MCF 10A (cell line): ENCODE results near the gene LORICRIN. TPM values are rescaled to one million over a fixed set of nuclear protein-coding genes. Genes with fewer than 3 reads are reported as not detected.

Experiments
- BruUV-seq: library from RNA; stranded (reverse); fragments of 400-500 nt; replicated peaks from 2 replicates; lab custom pipeline; 2021; lab: Mats Ljungman, UMichigan
- CTCF ChIA-PET: fragments of 300-600 bp; sonication (Branson Sonifier 250); formaldehyde crosslinking; extraction: SDS; loops from one replicate; lab custom pipeline; 2021; ENCODE audit warnings: antibody characterized with exemption, inconsistent platforms; lab: Yijun Ruan, JAX
- POLR2A ChIA-PET: fragments of 300-600, 350-650 bp; sonication (Branson Sonifier 250); formaldehyde crosslinking; extraction: SDS; loops from one replicate; lab custom pipeline; 2020; ENCODE audit warnings: antibody characterized with exemption, inconsistent platforms; lab: Yijun Ruan, JAX
- DNase-seq: peaks from one replicate; pipeline ENCODE4 v3.0.0-alpha.2; 2018; ENCODE audit not compliant: unreplicated experiment
- H3K27ac Mint-ChIP-seq: one replicate; pipeline ENCODE4 v1.8.0; 2022; ENCODE audit warnings: mild to moderate bottlenecking, low read depth, mixed read lengths; ENCODE audit not compliant: unreplicated experiment
- H3K27me3 Mint-ChIP-seq: one replicate; pipeline ENCODE4 v1.8.0; 2022; ENCODE audit warnings: mixed read lengths; ENCODE audit not compliant: insufficient read depth, unreplicated experiment
- H3K36me3 Mint-ChIP-seq: one replicate; pipeline ENCODE4 v1.8.0; 2022; ENCODE audit warnings: mild to moderate bottlenecking, moderate library complexity, mixed read lengths; ENCODE audit not compliant: insufficient read depth, unreplicated experiment
- H3K4me1 Mint-ChIP-seq: one replicate; pipeline ENCODE4 v1.8.0; 2022; ENCODE audit warnings: mixed read lengths; ENCODE audit not compliant: insufficient read depth, unreplicated experiment
- H3K4me3 Mint-ChIP-seq: one replicate; pipeline ENCODE4 v1.8.0; 2022; ENCODE audit warnings: mild to moderate bottlenecking, moderate library complexity, mixed read lengths; ENCODE audit not compliant: unreplicated experiment
- H3K9me3 Mint-ChIP-seq: one replicate; pipeline ENCODE4 v1.8.0; 2022; ENCODE audit warnings: mixed read lengths; ENCODE audit not compliant: unreplicated experiment
- intact Hi-C: fragments of 100-400 bp; cut with micrococcal nuclease; formaldehyde crosslinking; loops from 2 replicates; pipeline ENCODE4 v1.14.1; 2022
- total RNA-seq: library from RNA; stranded (reverse); gene quantifications from 2 replicates; pipeline ENCODE4 v1.2.3, GENCODE V29; 2022
- TF ChIP-seq, protein P1 (sequence below): fragments of 200-600 bp; IDR thresholded peaks from one replicate; pipeline ENCODE4 v1.8.0; 2022; ENCODE audit warnings: antibody characterized with exemption, mild to moderate bottlenecking; ENCODE audit not compliant: unreplicated experiment

LORICRIN gene
- total RNA-seq, 1 experiment from 2014 or later: not detected

- TF ChIP-seq, protein P1, sequence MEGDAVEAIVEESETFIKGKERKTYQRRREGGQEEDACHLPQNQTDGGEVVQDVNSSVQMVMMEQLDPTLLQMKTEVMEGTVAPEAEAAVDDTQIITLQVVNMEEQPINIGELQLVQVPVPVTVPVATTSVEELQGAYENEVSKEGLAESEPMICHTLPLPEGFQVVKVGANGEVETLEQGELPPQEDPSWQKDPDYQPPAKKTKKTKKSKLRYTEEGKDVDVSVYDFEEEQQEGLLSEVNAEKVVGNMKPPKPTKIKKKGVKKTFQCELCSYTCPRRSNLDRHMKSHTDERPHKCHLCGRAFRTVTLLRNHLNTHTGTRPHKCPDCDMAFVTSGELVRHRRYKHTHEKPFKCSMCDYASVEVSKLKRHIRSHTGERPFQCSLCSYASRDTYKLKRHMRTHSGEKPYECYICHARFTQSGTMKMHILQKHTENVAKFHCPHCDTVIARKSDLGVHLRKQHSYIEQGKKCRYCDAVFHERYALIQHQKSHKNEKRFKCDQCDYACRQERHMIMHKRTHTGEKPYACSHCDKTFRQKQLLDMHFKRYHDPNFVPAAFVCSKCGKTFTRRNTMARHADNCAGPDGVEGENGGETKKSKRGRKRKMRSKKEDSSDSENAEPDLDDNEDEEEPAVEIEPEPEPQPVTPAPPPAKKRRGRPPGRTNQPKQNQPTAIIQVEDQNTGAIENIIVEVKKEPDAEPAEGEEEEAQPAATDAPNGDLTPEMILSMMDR: no peak
- CTCF ChIA-PET: interaction anchor here (0.7 to 1.6 kb wide), 4 partner anchors 16 to 108 kb away, joined by 3 to 6 read pairs (median 3); no protein-coding TSS in a partner anchor
- H3K4me3 Mint-ChIP-seq: no peak overlapping the region
- intact Hi-C loops: no loop called here
- no TSS peak for BruUV-seq
- peaks cover 14% of the 10 kb centered on the region for H3K9me3 Mint-ChIP-seq
- H3K27me3 Mint-ChIP-seq: peaks cover 45% of the 10 kb centered on the region
- DNase-seq: no peak
- no peaks in the 10 kb centered on the region for H3K36me3 Mint-ChIP-seq
- no peak overlapping the region for H3K27ac Mint-ChIP-seq
- no peaks in the 10 kb centered on the region for H3K4me1 Mint-ChIP-seq
- POLR2A ChIA-PET: no interaction called here
Observed at GRCh38 chr1:153246018-153246417, 13.5 kb upstream of the LORICRIN start.

DNA sequence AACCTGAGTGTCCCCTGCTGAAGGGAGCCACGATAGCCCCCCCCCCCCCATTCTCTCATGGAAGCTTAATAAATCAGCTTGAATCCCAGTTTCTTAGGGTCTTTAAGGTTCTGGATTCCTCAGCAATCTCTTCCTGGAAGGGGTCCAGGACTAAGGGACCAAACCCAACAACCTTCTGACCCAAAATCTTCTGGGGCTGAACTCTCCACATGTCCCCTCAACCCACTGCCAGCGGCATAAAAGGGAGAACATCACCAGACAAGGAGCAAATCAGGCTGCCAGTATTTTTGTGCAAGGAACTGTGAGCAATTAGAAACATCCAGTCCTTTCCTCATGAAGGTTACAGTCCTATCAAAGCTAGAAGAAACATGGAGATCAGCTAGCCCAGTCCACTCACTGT lies 12.7 kb upstream of the LORICRIN start:
- Mint-ChIP-seq H3K36me3 (no peaks in the 10 kb centered on the region), H3K27ac (no peak overlapping the region), H3K9me3 (peaks cover 14% of the 10 kb centered on the region), H3K4me1 (no peaks in the 10 kb centered on the region), H3K27me3 (peaks cover 52% of the 10 kb centered on the region), H3K4me3 (no peak overlapping the region)
- CTCF ChIA-PET: interaction anchor here (0.6 to 1.6 kb wide), 4 partner anchors 25 to 389 kb away, joined by 3 to 6 read pairs (median 3); no protein-coding TSS in a partner anchor
- intact Hi-C loops: no loop called here
- no peak for DNase-seq
- BruUV-seq: no TSS peak
- TF ChIP-seq, protein P1: no peak
- POLR2A ChIA-PET: interaction anchor here (0.6 to 0.9 kb wide), 2 partner anchors 9 to 444 kb away, joined by 3 read pairs; no protein-coding TSS in a partner anchor

DNA sequence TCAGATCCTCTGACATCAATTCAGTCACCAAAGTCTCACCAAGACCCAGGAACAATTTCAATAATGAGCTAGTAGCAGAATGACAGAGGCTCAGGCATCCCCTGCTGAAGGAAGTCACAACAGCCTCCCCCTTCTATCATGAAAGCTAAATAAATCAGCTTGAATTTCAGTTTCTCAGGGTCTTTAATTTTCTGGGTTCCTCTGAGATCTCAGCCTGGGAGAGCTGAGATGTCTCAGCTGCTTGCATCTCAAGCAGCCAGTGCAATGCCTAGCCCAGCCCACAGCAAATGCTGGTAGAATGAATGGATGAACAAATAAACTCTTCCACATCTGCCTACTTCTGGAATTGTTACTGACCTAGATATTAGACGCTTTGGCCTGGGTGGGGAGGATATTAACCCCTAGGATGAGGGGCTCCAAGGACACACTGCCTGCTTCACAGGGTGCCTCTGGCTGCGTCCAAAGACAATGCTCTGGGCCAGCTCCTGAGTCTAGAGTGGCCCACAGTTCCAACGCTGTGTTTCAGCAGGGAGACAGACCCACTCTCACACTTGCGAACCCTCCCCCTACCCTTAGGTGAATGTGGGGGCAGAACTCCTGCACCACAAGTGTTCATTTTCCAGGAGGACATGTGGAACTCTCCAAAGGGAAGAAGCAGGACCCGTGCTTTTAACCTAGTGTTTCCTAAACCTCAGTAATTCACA lies 11.2 kb upstream of the LORICRIN start:
- Mint-ChIP-seq H3K9me3 (peaks cover 14% of the 10 kb centered on the region), H3K4me3 (no peak overlapping the region), H3K4me1 (no peaks in the 10 kb centered on the region), H3K27me3 (peaks cover 62% of the 10 kb centered on the region), H3K36me3 (no peaks in the 10 kb centered on the region), H3K27ac (no peak overlapping the region)
- no peak for DNase-seq
- TF ChIP-seq, protein P1: no peak
- BruUV-seq: no TSS peak
- CTCF ChIA-PET: interaction anchor here (0.6 to 1.2 kb wide), 3 partner anchors 11 to 215 kb away, joined by 3 to 4 read pairs (median 3); no protein-coding TSS in a partner anchor
- POLR2A ChIA-PET: no interaction called here
- intact Hi-C loops: no loop called here

DNA sequence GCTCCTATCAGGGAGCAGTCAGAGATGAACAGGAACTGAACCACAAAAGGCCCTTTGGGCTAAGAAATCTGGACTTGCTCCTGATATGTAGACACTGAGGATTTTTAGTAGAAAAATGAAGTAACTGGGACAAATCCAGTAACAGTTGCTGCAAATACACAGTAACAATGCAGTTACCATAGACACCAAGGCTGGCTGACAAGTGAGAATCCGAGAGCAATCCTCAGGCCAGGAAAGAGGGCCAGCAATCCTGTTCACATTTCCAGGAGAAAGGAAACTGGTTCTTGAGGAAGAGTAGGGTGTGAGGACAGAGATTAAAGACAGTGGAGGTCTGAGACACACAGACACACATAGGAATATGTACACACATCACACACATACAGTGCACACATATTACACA lies 9.3 kb upstream of the LORICRIN start:
- Mint-ChIP-seq H3K27ac (no peak overlapping the region), H3K4me3 (no peak overlapping the region), H3K36me3 (no peaks in the 10 kb centered on the region), H3K4me1 (no peaks in the 10 kb centered on the region), H3K9me3 (no peaks in the 10 kb centered on the region), H3K27me3 (peaks cover 62% of the 10 kb centered on the region)
- intact Hi-C loops: no loop called here
- TF ChIP-seq, protein P1: no peak
- POLR2A ChIA-PET: no interaction called here
- CTCF ChIA-PET: interaction anchor here (0.7 to 0.8 kb wide), 3 partner anchors 12 to 114 kb away, joined by 3 to 4 read pairs (median 3); no protein-coding TSS in a partner anchor
- no TSS peak for BruUV-seq
- no peak for DNase-seq
